GM21737 (cell line): Measurements from ENCODE around the gene PRR11.
"Not testable (repeated sequence)": the region's sequence is repeated elsewhere in the genome, so short reads cannot be mapped to it uniquely, and the experiment has no call there.

Source experiments
- ATAC-seq: cut with Tn5 transposase; IDR thresholded peaks from one replicate; pipeline ENCODE4 v1.9.1; 2021; ENCODE audit warnings: mild to moderate bottlenecking, moderate library complexity; ENCODE audit not compliant: unreplicated experiment

Gene PRR11

GRCh38 chr17:59202320-59202719 lies 46.8 kb downstream of the PRR11 start:
- ATAC-seq: no peak

DNA sequence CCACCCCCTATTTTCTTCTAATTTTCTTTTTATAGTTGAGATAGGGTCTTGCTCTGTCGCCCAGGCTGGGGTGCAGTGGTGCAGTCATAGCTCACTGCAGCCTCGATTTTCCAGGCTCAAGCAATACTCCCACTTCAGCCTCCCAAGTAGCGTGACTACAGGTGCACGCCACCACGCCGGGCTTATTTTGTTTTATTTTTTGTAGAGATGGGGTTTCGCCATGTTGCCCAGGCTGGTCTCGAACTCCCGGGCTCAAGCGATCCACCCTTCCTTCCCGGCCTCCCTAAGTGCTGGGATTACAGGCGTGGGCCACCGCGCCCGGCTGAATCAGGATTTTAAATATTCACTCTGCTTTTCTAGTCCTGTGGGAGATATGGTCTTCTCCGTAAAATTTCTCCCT lies 63.8 kb downstream of the PRR11 start:
- ATAC-seq: no peak

- no peak for ATAC-seq
Measured at GRCh38 chr17:59219992-59220327, 64.4 kb downstream of the PRR11 start.

DNA sequence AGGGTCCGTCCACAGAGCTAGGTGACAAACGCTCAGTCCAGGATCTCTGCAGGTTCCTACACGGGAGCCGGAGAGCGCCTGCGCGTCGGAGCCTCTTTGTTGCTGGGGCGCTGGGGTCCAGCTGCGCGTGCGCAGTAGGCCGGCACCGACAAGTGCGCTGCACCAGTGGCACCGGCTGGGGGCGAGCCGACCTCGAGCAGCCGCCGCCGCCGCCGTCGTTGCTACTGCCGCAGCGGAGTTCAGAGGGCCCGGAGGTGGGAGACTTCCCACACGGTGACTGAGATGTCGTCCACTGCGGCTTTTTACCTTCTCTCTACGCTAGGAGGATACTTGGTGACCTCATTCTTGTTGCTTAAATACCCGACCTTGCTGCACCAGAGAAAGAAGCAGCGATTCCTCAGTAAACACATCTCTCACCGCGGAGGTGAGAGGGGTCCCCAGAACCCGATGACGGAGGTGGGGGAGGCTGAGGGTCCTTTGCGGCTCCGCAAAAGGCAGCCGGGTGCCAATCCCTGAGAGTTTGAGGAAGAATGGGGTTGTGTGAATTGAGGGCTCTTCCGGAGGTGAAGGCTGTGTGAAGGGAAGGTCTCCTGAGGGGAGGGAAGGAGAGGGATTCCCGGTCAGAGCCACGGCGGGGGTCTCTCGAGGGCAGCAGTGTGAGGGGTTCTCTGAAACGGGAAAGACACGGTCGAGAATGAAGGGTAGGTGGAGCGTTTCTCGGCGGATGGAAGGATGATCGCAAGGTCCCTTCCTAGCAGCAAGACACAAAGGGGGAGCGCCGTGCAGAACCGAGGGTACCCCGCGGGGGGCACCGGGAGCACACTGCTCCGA lies 65.0 kb downstream of the PRR11 start, which contains the start of gene GDPD1:
Gene GDPD1 (plus strand): TSS at position 184 of the 831 bp plus-strand sequence. CDS start 99 bp downstream, at position 283.
- ATAC-seq: peak; percentile 92

- no peak for ATAC-seq
Measured at GRCh38 chr17:59221159-59221847, 65.8 kb downstream of the PRR11 start.

DNA sequence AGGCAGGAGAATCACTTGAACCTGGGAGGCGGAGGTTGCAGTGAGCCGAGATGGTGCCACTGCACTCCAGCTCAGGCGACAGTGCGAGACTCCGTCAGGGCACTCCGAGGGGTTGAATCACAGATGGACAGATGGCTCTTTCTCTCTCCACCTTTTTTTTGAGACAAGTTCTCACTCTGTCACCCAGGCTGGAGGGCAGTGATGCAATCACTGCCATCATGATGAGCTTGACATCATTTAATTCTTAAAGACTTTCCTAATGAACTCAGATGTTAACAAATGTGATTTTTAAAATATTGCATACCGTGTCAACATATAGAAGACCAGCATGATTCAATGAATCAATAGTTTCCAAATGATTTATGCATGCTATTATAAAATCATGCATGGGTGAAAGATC lies 68.3 kb downstream of the PRR11 start:
- no peak for ATAC-seq

GRCh38 chr17:59228588-59228987 lies 73.0 kb downstream of the PRR11 start:
- not testable (repeated sequence) for ATAC-seq

GRCh38 chr17:59230764-59231163 lies 75.2 kb downstream of the PRR11 start:
- ATAC-seq: no peak

DNA sequence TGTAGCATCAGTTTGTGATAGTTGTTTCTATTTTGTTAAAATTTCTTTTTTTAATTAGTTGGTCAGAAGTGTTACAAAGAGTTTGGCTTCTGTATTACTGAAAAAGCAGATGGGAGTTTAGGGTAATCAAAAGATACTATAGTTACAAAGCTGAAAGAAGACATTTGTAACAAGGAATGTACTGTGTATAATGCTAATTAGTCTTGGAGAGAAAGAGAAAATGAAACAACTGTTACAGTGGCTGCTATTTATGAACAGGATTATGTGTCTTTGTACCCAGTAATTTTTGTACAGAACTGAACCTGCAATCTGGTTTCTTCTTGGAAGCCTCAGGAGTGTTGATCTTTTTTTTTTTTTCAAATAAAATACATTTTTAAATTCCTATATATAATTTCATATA lies 79.1 kb downstream of the PRR11 start:
- ATAC-seq: no peak

DNA sequence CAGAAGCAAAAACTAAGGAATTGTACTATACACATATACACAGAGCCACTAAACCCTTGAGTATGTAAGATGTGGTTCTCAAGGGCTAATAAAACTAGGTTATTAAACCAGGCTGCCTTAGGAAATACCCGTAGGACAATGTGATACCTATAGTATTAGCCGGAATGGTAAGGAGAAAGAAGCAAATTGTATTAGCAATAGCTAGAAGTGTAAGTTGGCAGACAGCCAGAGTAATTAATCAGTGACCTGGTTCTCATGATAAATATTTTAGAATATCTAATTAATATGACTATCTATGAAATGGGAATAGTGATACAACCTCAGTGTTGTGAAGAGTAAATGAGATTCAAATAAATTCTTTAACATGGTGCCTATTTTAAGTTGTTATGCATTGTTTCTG lies 83.4 kb downstream of the PRR11 start:
- no peak for ATAC-seq

GRCh38 chr17:59244081-59244480 lies 88.5 kb downstream of the PRR11 start:
- no peak for ATAC-seq
